H1 (cell line): ENCODE data around the gene OBSCN. TPM values are rescaled to one million over a fixed set of nuclear protein-coding genes. Genes with fewer than 3 reads are reported as not detected.

ENCODE experiments used
- CTCF ChIA-PET: fragments of 300-600 bp; sonication (Branson Sonifier 250); formaldehyde crosslinking; loops from one replicate; lab custom pipeline; 2021; ENCODE audit not compliant: partially characterized antibody; lab: Charles Lee
- POLR2A ChIA-PET: fragments of 300-600 bp; sonication (Branson Sonifier 250); formaldehyde crosslinking; loops from one replicate; lab custom pipeline; 2021; ENCODE audit warnings: inconsistent platforms; ENCODE audit not compliant: partially characterized antibody; lab: Charles Lee
- DNase-seq, 2 experiments: peaks; one replicate each; pipeline versions ENCODE4 v3.0.0 to v3.0.0-alpha.2; 2010 to 2022; ENCODE audit warnings: low spot score in 2 of 2, low read depth in 1 of 2, mixed read lengths in 1 of 2
- FAIRE-seq: peaks from 2 replicates; lab custom pipeline; 2011; peaks lifted over from hg19 to GRCh38; lab: Jason Lieb, UNC
- H2AFZ ChIP-seq: 2 replicates; pipeline ENCODE4 v1.8.1; 2012; ENCODE audit warnings: low read length, inconsistent platforms
- H2AK5ac ChIP-seq: 2 replicates; pipeline ENCODE4 v1.6.1; 2013; ENCODE audit warnings: low read depth, low read length
- H2BK120ac ChIP-seq: replicated peaks from 2 replicates; pipeline ENCODE3; 2013; ENCODE audit warnings: low read depth, low read length, inconsistent platforms
- H2BK12ac ChIP-seq: 2 replicates; pipeline ENCODE4 v1.6.1; 2013; ENCODE audit warnings: low read depth, low read length
- H2BK15ac ChIP-seq: 2 replicates; pipeline ENCODE4 v1.6.1; 2013; ENCODE audit warnings: low read length
- H2BK20ac ChIP-seq: 2 replicates; pipeline ENCODE4 v1.6.1; 2013; ENCODE audit warnings: low read length
- H2BK5ac ChIP-seq: 2 replicates; pipeline ENCODE4 v1.6.1; 2013; ENCODE audit warnings: low read depth, low read length
- H3K14ac ChIP-seq: 2 replicates; pipeline ENCODE4 v1.6.1; 2013; ENCODE audit warnings: inconsistent platforms; ENCODE audit not compliant: insufficient read length
- H3K18ac ChIP-seq: 2 replicates; pipeline ENCODE4 v1.6.1; 2013; ENCODE audit warnings: low read length; ENCODE audit errors: extremely low read depth
- H3K23ac ChIP-seq: 2 replicates; pipeline ENCODE4 v1.6.1; 2013; ENCODE audit warnings: inconsistent platforms; ENCODE audit not compliant: insufficient read length
- H3K23me2 ChIP-seq: 2 replicates; pipeline ENCODE4 v1.6.1; 2013; ENCODE audit warnings: low read depth, low read length
- H3K27ac ChIP-seq: 2 replicates; pipeline ENCODE4 v1.6.1; 2011; ENCODE audit warnings: low read depth, low read length, inconsistent platforms
- H3K27me3 ChIP-seq, 4 experiments: replicated peaks in 1 of 4; 1 replicate in 1 of 4; 2 replicates in 3 of 4; pipeline versions ENCODE4 v1.6.1 to v1.8.1; 2011 to 2013; ENCODE audit warnings: low read length in 3 of 4, mild to moderate bottlenecking in 3 of 4, inconsistent platforms in 2 of 4, mixed read lengths in 2 of 4, moderate library complexity in 1 of 4; ENCODE audit not compliant: control insufficient read depth in 3 of 4, insufficient read depth in 3 of 4; ENCODE audit errors: extremely low read depth in 1 of 4
- H3K36me3 ChIP-seq, 4 experiments: 2 replicates each; pipeline versions ENCODE4 v1.6.1 to v1.8.1; 2011 to 2013; ENCODE audit warnings: mild to moderate bottlenecking in 4 of 4, low read length in 3 of 4, moderate library complexity in 2 of 4, control low read depth in 1 of 4, inconsistent platforms in 1 of 4; ENCODE audit not compliant: insufficient read depth in 4 of 4, control insufficient read depth in 2 of 4
- H3K4ac ChIP-seq: replicated peaks from 2 replicates; pipeline ENCODE3; 2013; ENCODE audit warnings: low read length, low read depth, mixed read lengths, inconsistent platforms; ENCODE audit not compliant: insufficient read length
- H3K4me1 ChIP-seq, 4 experiments: replicated peaks in 1 of 4; 1 replicate in 1 of 4; 2 replicates in 3 of 4; pipeline versions ENCODE4 v1.6.1 to v1.8.1; 2011 to 2013; ENCODE audit warnings: low read length in 3 of 4, inconsistent platforms in 2 of 4, mixed read lengths in 1 of 4; ENCODE audit not compliant: insufficient read depth in 4 of 4, control insufficient read depth in 3 of 4
- H3K4me2 ChIP-seq, 2 experiments: 2 replicates each; pipeline versions ENCODE4 v1.6.1 to v1.8.1; 2011 to 2013; ENCODE audit warnings: low read depth in 2 of 2, low read length in 2 of 2, control low read depth in 1 of 2, inconsistent platforms in 1 of 2, mild to moderate bottlenecking in 1 of 2; ENCODE audit not compliant: insufficient read depth in 1 of 2
- H3K4me3 ChIP-seq, 4 experiments: fragments of 200-600, 300-600 bp in 1 of 4; sonication (generic), shearing (Covaris generic), sonication (Bioruptor Twin) in 1 of 4; 2 replicates each; pipeline versions ENCODE4 v1.5.1 to v1.8.1; 2011 to 2016; ENCODE audit warnings: low read length in 4 of 4, low read depth in 3 of 4, control low read depth in 2 of 4, inconsistent platforms in 2 of 4, mild to moderate bottlenecking in 2 of 4, mixed read lengths in 1 of 4, moderate library complexity in 1 of 4; ENCODE audit not compliant: insufficient read depth in 2 of 4; ENCODE audit errors: extremely low read depth in 1 of 4
- H3K56ac ChIP-seq: replicated peaks from 2 replicates; pipeline ENCODE3; 2013; ENCODE audit warnings: low read depth, mild to moderate bottlenecking, mixed read lengths, low read length, inconsistent platforms; ENCODE audit not compliant: insufficient read length
- H3K79me1 ChIP-seq: 2 replicates; pipeline ENCODE4 v1.6.1; 2013; ENCODE audit warnings: low read depth, low read length, control low read depth
- H3K79me2 ChIP-seq, 2 experiments: 2 replicates each; pipeline versions ENCODE4 v1.6.1 to v1.8.1; 2012 to 2013; ENCODE audit warnings: low read length in 2 of 2, mild to moderate bottlenecking in 2 of 2, inconsistent platforms in 1 of 2; ENCODE audit not compliant: insufficient read depth in 2 of 2, control insufficient read depth in 1 of 2
- H3K9ac ChIP-seq, 4 experiments: replicated peaks in 1 of 4; 1 replicate in 1 of 4; 2 replicates in 3 of 4; pipeline versions ENCODE4 v1.6.1 to v1.8.1; 2011 to 2013; ENCODE audit warnings: low read depth in 3 of 4, low read length in 3 of 4, control low read depth in 2 of 4, mild to moderate bottlenecking in 2 of 4, moderate library complexity in 2 of 4, inconsistent platforms in 1 of 4; ENCODE audit errors: extremely low read depth in 1 of 4
- H3K9me3 ChIP-seq, 2 experiments: 2 replicates each; pipeline versions ENCODE4 v1.6.1 to v1.8.1; 2012 to 2013; ENCODE audit warnings: mild to moderate bottlenecking in 2 of 2, moderate library complexity in 2 of 2, control low read depth in 1 of 2, inconsistent platforms in 1 of 2, low read depth in 1 of 2, low read length in 1 of 2, mixed read lengths in 1 of 2; ENCODE audit not compliant: insufficient read depth in 2 of 2
- H4K20me1 ChIP-seq, 2 experiments: replicated peaks in 1 of 2; 2 replicates each; pipeline versions ENCODE3 to v1.8.1; 2011 to 2013; ENCODE audit warnings: inconsistent platforms in 2 of 2, low read length in 2 of 2, mild to moderate bottlenecking in 1 of 2; ENCODE audit not compliant: insufficient read depth in 2 of 2, control insufficient read depth in 1 of 2
- H4K5ac ChIP-seq: 2 replicates; pipeline ENCODE4 v1.6.1; 2013; ENCODE audit warnings: low read length, low read depth, mixed read lengths, inconsistent platforms; ENCODE audit not compliant: insufficient read length
- H4K8ac ChIP-seq: 2 replicates; pipeline ENCODE4 v1.8.0; 2013; ENCODE audit warnings: mild to moderate bottlenecking, moderate library complexity, low read length, inconsistent platforms; ENCODE audit not compliant: insufficient read depth; ENCODE audit errors: extremely low read depth
- H4K91ac ChIP-seq: replicated peaks from 2 replicates; pipeline ENCODE3; 2013; ENCODE audit warnings: low read length, mixed read lengths, inconsistent platforms; ENCODE audit not compliant: insufficient read length
- JUN ChIP-seq: IDR thresholded peaks from 2 replicates; pipeline ENCODE4 v1.6.1; 2011; ENCODE audit warnings: low read depth, mild to moderate bottlenecking, improper control_type of control experiment, low read length
- KDM5A ChIP-seq: fragments of 200-600 bp; IDR thresholded peaks from 2 replicates; pipeline ENCODE4 v1.7.1; 2012; ENCODE audit warnings: mild to moderate bottlenecking, low read length, inconsistent platforms, mixed read lengths
- NANOG ChIP-seq: IDR thresholded peaks from 2 replicates; pipeline ENCODE4 v1.6.1; 2011; ENCODE audit warnings: low read length, low read depth, mild to moderate bottlenecking, inconsistent platforms; ENCODE audit not compliant: insufficient read depth, poor library complexity, severe bottlenecking
- PHF8 ChIP-seq: fragments of 200-600 bp; sonication (generic); conservative IDR thresholded peaks from 2 replicates; pipeline ENCODE4 v1.7.1; 2012; ENCODE audit warnings: low read depth, mild to moderate bottlenecking, inconsistent platforms, low read length, moderate library complexity
- POLR2AphosphoS5 ChIP-seq: IDR thresholded peaks from 2 replicates; pipeline ENCODE4 v1.6.1; 2011; ENCODE audit warnings: low read depth, low read length
- SP1 ChIP-seq: IDR thresholded peaks from 2 replicates; pipeline ENCODE4 v1.6.1; 2011; ENCODE audit warnings: low read depth, low read length
- TBP ChIP-seq: IDR thresholded peaks from 2 replicates; pipeline ENCODE4 v1.6.1; 2011; ENCODE audit warnings: low read depth, low read length, improper control_type of control experiment
- TEAD4 ChIP-seq: IDR thresholded peaks from 2 replicates; pipeline ENCODE4 v1.6.1; 2012; ENCODE audit warnings: low read depth, low read length, inconsistent platforms, mixed read lengths
- ZNF274 ChIP-seq: IDR thresholded peaks from 2 replicates; pipeline ENCODE4 v1.7.0; 2012; ENCODE audit warnings: low read length, borderline replicate concordance; ENCODE audit errors: extremely low read depth
- WGBS, 2 experiments: shearing (Covaris generic) in 1 of 2; methylation state at CpG; one replicate each; pipeline versions ENCODE4 v1.1.6 to v1.1.7; 2013 to 2015; ENCODE audit warnings: low lambda C conversion rate in 2 of 2, mixed read lengths in 2 of 2, inconsistent platforms in 1 of 2, low coverage in 1 of 2, missing lambda C conversion rate in 1 of 2; ENCODE audit not compliant: insufficient replicate concordance in 2 of 2, insufficient coverage in 1 of 2, insufficient read length in 1 of 2; ENCODE audit errors: extremely low coverage in 1 of 2, missing lambda C conversion rate in 1 of 2; 5-methylcytosine and 5-hydroxymethylcytosine counted together
- polyA plus RNA-seq, 7 experiments: library from polyadenylated mRNA; depleted of rRNA in 3 of 7; stranded (reverse) in 5 of 7; unstranded in 2 of 7; fragments of >200 nt in 5 of 7; fragments of 200-250 nt in 2 of 7; gene quantifications; 1 replicate in 5 of 7; 2 replicates in 1 of 7; 4 replicates in 1 of 7; pipeline versions ENCODE4 v1.2.1 to v1.2.3, GENCODE V29; 2011 to 2013; ENCODE audit warnings: missing spikeins in 2 of 7, mixed read lengths in 2 of 7
- total RNA-seq: library from RNA; stranded (reverse); fragmentation: NEBNext Ultra II Directional; extraction: Animal tissue kit (Norgen Biotek cat#: 25700); gene quantifications from 2 replicates; pipeline ENCODE4 v1.2.1, GENCODE V29; 2021

OBSCN gene
- total and polyA plus RNA-seq, 2 of the 8 experiments (the other 6 are each of a cell fraction or from before 2014, with no cell fraction given) = 7.5 to 28.4 TPM

DNA sequence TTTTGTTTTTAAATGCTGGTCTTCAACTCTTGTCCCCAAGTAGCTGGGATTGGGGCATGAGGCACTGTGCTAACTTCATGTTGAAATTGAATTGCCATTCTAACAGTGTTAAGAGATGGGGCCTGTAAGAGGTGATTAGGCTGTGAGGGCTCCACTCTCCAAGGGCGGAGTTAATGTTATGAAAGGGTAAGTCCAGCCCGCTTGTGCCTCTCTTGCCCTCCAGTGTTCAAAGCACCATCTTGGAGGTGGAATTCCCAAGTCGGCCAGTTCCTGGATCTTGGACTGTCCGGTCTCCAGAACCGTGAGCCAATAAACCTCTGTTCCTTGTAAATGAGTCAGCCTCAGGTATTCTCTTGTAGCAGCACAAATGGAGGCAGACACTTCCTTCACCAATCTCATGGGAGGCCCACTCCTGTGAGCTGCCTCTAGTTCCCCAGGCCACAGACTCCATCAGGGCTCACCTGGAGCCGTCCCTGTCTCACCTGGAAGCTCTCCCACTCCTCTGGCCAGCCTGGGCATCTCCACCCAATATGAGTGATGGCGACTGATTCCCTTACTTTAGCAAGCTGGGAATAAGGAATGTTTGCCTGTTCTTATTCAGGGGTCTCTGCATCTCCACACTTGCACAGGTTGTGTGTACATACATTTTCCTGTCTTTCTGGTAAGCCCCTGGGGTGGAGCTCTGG, 26.7 kb upstream of the OBSCN start:
- ChIA-PET POLR2A (interaction anchor here (1.7 kb wide), 1 partner anchor 16 kb away, joined by 6 read pairs; the partner anchor contains the start of gene IBA57), CTCF (interaction anchor here (0.6 to 3.2 kb wide), 10 partner anchors 10 to 182 kb away, joined by 3 to 14 read pairs (median 3); no protein-coding TSS in a partner anchor)
- H3K79me1 ChIP-seq = no peaks in the 10 kb centered on the region; the same call in 1 of the 2 replicates
- H3K4me3 ChIP-seq = no peak overlapping the region
- no peak overlapping the region for H2AK5ac ChIP-seq
- no peak for TF ChIP-seq ZNF274
- TF ChIP-seq JUN = no peak
- no peak for TF ChIP-seq TBP
- no peak for TF ChIP-seq NANOG
- no peak for TF ChIP-seq POLR2AphosphoS5
- no peak for TF ChIP-seq PHF8
- no peak for TF ChIP-seq KDM5A
- no peak for TF ChIP-seq SP1
- TF ChIP-seq TEAD4 = no peak
- H2BK20ac ChIP-seq = no peak overlapping the region
- no peak overlapping the region for H2BK15ac ChIP-seq
- no peak overlapping the region for H3K23ac ChIP-seq
- no peak overlapping the region for H3K14ac ChIP-seq
- H3K27me3 ChIP-seq = no peaks in the 10 kb centered on the region; a peak in 1 of 7 replicates
- H3K27ac ChIP-seq = no peak overlapping the region
- no peak overlapping the region for H4K91ac ChIP-seq
- no peak overlapping the region for H3K4me2 ChIP-seq
- no peak overlapping the region for H4K5ac ChIP-seq
- no peak overlapping the region for H2BK120ac ChIP-seq
- no peak overlapping the region for H2BK12ac ChIP-seq
- no peak for FAIRE-seq
- no peak overlapping the region for H3K18ac ChIP-seq
- no peak overlapping the region for H2BK5ac ChIP-seq
- no peak overlapping the region for H2AFZ ChIP-seq
- DNase-seq = no peak
- no peak overlapping the region for H3K56ac ChIP-seq
- WGBS, 2 experiments = 80% methylated on average over 7 of the region's 7 CpGs; no CpG with 5 or more reads in 1 of the 2 experiments
- H3K9me3 ChIP-seq = no peaks in the 10 kb centered on the region
- H3K4me1 ChIP-seq = no peaks in the 10 kb centered on the region
- H3K36me3 ChIP-seq = no peaks in the 10 kb centered on the region
- H4K8ac ChIP-seq = no peak overlapping the region
- H3K9ac ChIP-seq = no peak overlapping the region; a peak in 1 of 7 replicates
- H3K23me2 ChIP-seq = no peaks in the 10 kb centered on the region
- H3K4ac ChIP-seq = no peak overlapping the region
- no peaks in the 10 kb centered on the region for H3K79me2 ChIP-seq
- H4K20me1 ChIP-seq = peaks cover 0 to 1% of the 10 kb centered on the region in 2 experiments
